Measurements from ENCODE around the gene ADCYAP1R1.

Gene ADCYAP1R1

GRCh38 chr7:31022726-31023125 lies 29.4 kb upstream of the ADCYAP1R1 start:
- H3K4me3 ChIP-seq (replicated peaks in 1 of 2; ENCODE audit: low read depth in 2 of 2, low read length in 2 of 2): no peak overlapping the region
- no peak for TF ChIP-seq CTCF (IDR thresholded peaks at IDR 0.05; ENCODE audit: low read depth, low read length)
- DNase-seq (ENCODE audit: low read depth in 2 of 2): no peak

GRCh38 chr7:31023877-31024276 lies 28.2 kb upstream of the ADCYAP1R1 start:
- no peak overlapping the region for H3K4me3 ChIP-seq (replicated peaks in 1 of 2; ENCODE audit: low read depth in 2 of 2, low read length in 2 of 2)
- no peak for DNase-seq (ENCODE audit: low read depth in 2 of 2)
- TF ChIP-seq CTCF (IDR thresholded peaks at IDR 0.05; ENCODE audit: low read depth, low read length): no peak

- no peak for TF ChIP-seq CTCF (IDR thresholded peaks at IDR 0.05; ENCODE audit: low read depth, low read length)
- H3K4me3 ChIP-seq (replicated peaks in 1 of 2; ENCODE audit: low read depth in 2 of 2, low read length in 2 of 2): no peak overlapping the region
- DNase-seq (ENCODE audit: low read depth in 2 of 2): peak in 1 of 2 donors; percentile 47
Observed at GRCh38 chr7:31027161-31027965, 24.7 kb upstream of the ADCYAP1R1 start.

GRCh38 chr7:31028006-31028405 lies 24.1 kb upstream of the ADCYAP1R1 start:
- no peak for DNase-seq (ENCODE audit: low read depth in 2 of 2)
- H3K4me3 ChIP-seq (replicated peaks in 1 of 2; ENCODE audit: low read depth in 2 of 2, low read length in 2 of 2): no peak overlapping the region
- no peak for TF ChIP-seq CTCF (IDR thresholded peaks at IDR 0.05; ENCODE audit: low read depth, low read length)

GRCh38 chr7:31028417-31028992 lies 23.6 kb upstream of the ADCYAP1R1 start:
- DNase-seq (ENCODE audit: low read depth in 2 of 2): no peak
- no peak for TF ChIP-seq CTCF (IDR thresholded peaks at IDR 0.05; ENCODE audit: low read depth, low read length)
- no peak overlapping the region for H3K4me3 ChIP-seq (replicated peaks in 1 of 2; ENCODE audit: low read depth in 2 of 2, low read length in 2 of 2)

- H3K4me3 ChIP-seq (replicated peaks in 1 of 2; ENCODE audit: low read depth in 2 of 2, low read length in 2 of 2): no peak overlapping the region
- no peak for TF ChIP-seq CTCF (IDR thresholded peaks at IDR 0.05; ENCODE audit: low read depth, low read length)
- no peak for DNase-seq (ENCODE audit: low read depth in 2 of 2)
Observed at GRCh38 chr7:31029251-31030042, 22.7 kb upstream of the ADCYAP1R1 start.

All from cardiac fibroblast (primary cell).